Ovary (tissue), 9 donors: Measurements from ENCODE around the gene FAM83B. TPM values are rescaled to one million over a fixed set of nuclear protein-coding genes. Genes with fewer than 3 reads are reported as not detected.
"Not testable (repeated sequence)": the region's sequence is repeated elsewhere in the genome, so short reads cannot be mapped to it uniquely, and the experiment has no call there.

ENCODE experiments used
- DNase-seq, 5 donors: peaks; one replicate each; pipeline ENCODE4 v3.0.0-alpha.2; 2019 to 2020
- H3K27ac ChIP-seq, 2 donors: fragments of 200-600 bp; one replicate each; pipeline versions ENCODE4 v1.5.1 to v1.8.0; 2019 to 2022
- H3K27me3 ChIP-seq: fragments of 200-600 bp; one replicate; pipeline ENCODE4 v1.8.0; 2022
- H3K36me3 ChIP-seq: fragments of 200-600 bp; sonication (generic); one replicate; pipeline ENCODE4 v1.5.1; 2019
- H3K4me1 ChIP-seq: one replicate; pipeline ENCODE4 v1.8.1; 2013; ENCODE audit warnings: mild to moderate bottlenecking, moderate library complexity; ENCODE audit not compliant: insufficient read depth
- H3K4me3 ChIP-seq: fragments of 200-600 bp; sonication (generic); one replicate; pipeline ENCODE4 v1.5.1; 2017
- H3K9me3 ChIP-seq, 2 donors: fragments of 200-600 bp in 1 of 2; sonication (generic) in 1 of 2; one replicate each; pipeline versions ENCODE4 v1.5.1 to v1.8.1; 2013 to 2019; ENCODE audit warnings: mild to moderate bottlenecking in 1 of 2, moderate library complexity in 1 of 2
- CTCF ChIP-seq, 3 donors: fragments of 450-650 bp in 2 of 3; fragments of 200-600 bp in 1 of 3; IDR thresholded peaks; one replicate each; pipeline versions ENCODE4 v1.5.1 to v1.8.0; 2016 to 2022; ENCODE audit warnings: antibody characterized with exemption in 3 of 3, mild to moderate bottlenecking in 1 of 3
- EP300 ChIP-seq: sonication (generic); formaldehyde crosslinking; IDR thresholded peaks from one replicate; pipeline ENCODE4 v1.6.1; 2017; ENCODE audit warnings: antibody characterized with exemption
- POLR2A ChIP-seq: fragments of 450-650 bp; IDR thresholded peaks from one replicate; pipeline ENCODE4 v1.6.1; 2017; ENCODE audit warnings: antibody characterized with exemption, mild to moderate bottlenecking, moderate library complexity
- WGBS, 3 donors: extraction: QIAGEN DNeasy Blood & Tissue Kit in 1 of 3; methylation state at CpG; one replicate each; pipeline versions ENCODE4 v1.1.5 to v1.1.7; 2013 to 2017; 5-methylcytosine and 5-hydroxymethylcytosine counted together
- intact Hi-C, 4 donors: fragments of 100-400 bp; cut with DNase I; formaldehyde crosslinking; loops; one replicate each; pipeline versions ENCODE4 v1.11.0 to v1.15.1; 2022 to 2023
- polyA plus RNA-seq, 2 donors: library from polyadenylated mRNA; stranded (reverse); fragments of 200-250 nt in 1 of 2; fragments of 350-450 nt in 1 of 2; fragmentation: Illumina TruSeq in 1 of 2; extraction: RNeasy Lipid Tissue Mini Kit (QIAGEN cat#74804) in 1 of 2; gene quantifications; one replicate each; pipeline ENCODE4 v1.2.3, GENCODE V29; 2013 to 2014
- total RNA-seq, 7 donors: library from RNA; depleted of rRNA in 2 of 7; stranded (reverse); fragments of >200 nt in 2 of 7; fragmentation: NEBNext Ultra II Directional in 3 of 7; extraction: Animal tissue kit (Norgen Biotek cat#: 25700) in 3 of 7; gene quantifications; one replicate each; pipeline versions ENCODE4 v1.1.0 to v1.2.4, GENCODE V29; 2016 to 2023
- donor health status: DM: no; HTN: no; CAD: no; lungs with moderate emphysema.
- donor health status: DM: no; HTN: no; CAD: no.
- donor health status: Bipolar disorder and iron deficiency.
- donor health status: DM: yes; HTN: yes; CAD: no.
- donor health status: DM: no; HTN: no; CAD: no.
- donor health status: DM: yes; HTN: yes; CAD: no.

FAM83B gene
- total and polyA plus RNA-seq, 9 donors = 0.10 to 4.3 (median 0.46) TPM; not detected in 4

DNA sequence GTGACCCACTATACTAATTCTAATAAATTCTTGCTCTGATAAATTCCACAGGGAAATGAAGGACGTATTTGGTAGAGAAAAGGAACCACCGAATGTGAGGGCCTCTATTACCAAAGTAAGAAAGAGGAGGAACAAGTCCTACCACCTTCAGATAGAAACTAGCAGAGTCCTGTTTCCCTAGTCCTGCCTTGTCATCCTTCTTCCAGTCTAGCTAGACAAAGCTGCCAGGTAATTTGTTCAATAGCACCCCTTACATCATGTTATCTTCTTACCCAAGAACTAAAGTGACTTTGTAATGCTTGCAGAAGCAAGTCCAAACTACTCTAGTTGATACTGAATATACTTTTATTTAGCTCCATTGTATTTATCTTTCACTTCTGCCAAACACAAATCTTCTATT, 29.3 kb upstream of the FAM83B start:
- Histone ChIP-seq H3K4me1 (no peaks in the 10 kb centered on the region), H3K27me3 (no peaks in the 10 kb centered on the region), H3K4me3 (no peak overlapping the region), H3K27ac (no peak overlapping the region), H3K9me3 (no peaks in the 10 kb centered on the region), H3K36me3 (no peaks in the 10 kb centered on the region)
- no peak for DNase-seq
- intact Hi-C loops = no loop called here
- 77 to 88% (median 86%) methylated on average over 2 of the region's 2 CpGs for WGBS, 3 donors
- TF ChIP-seq EP300 (no peak), POLR2A (no peak), CTCF (IDR thresholded peaks at IDR 0.05) (no peak)

GRCh38 chr6:54817834-54818233, 28.7 kb upstream of the FAM83B start:
- no peak for TF ChIP-seq POLR2A
- no peak for TF ChIP-seq EP300
- TF ChIP-seq CTCF (IDR thresholded peaks at IDR 0.05) = no peak
- no peak overlapping the region for H3K27ac ChIP-seq
- H3K9me3 ChIP-seq = no peaks in the 10 kb centered on the region
- WGBS, 3 donors = 73 to 80% (median 78%) methylated on average over 2 of the region's 2 CpGs
- intact Hi-C loops = no loop called here
- no peaks in the 10 kb centered on the region for H3K36me3 ChIP-seq
- no peak overlapping the region for H3K4me3 ChIP-seq
- H3K27me3 ChIP-seq = no peaks in the 10 kb centered on the region
- no peaks in the 10 kb centered on the region for H3K4me1 ChIP-seq
- no peak for DNase-seq

DNA sequence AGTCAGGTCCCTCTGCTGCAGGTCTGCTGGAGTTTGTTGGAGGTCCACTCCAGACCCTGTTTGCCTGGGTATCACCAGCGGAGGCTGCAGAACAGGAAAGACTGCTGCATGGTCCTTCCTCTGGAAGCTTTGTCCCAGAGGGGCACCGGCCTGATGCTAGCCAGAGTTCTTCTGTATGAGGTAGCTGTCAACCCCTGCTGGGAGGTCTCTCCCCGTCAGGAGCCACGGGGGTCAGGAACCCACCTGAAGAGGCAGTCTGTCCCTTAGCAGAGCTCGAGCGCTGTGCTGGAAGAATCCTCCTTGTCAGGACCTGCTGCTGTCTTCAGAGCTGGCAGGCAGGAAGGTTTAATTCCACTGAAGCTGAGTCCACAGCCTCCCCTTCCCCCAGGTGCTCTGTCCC, 22.3 kb upstream of the FAM83B start:
- H3K4me1 ChIP-seq, H3K27me3 ChIP-seq, intact Hi-C loops, DNase-seq, H3K27ac ChIP-seq, H3K36me3 ChIP-seq, H3K4me3 ChIP-seq, H3K9me3 ChIP-seq: not testable (repeated sequence)
- WGBS, 3 donors = 88 to 96% (median 90%) methylated on average over 6 of the region's 6 CpGs

GRCh38 chr6:54827010-54827409, 19.6 kb upstream of the FAM83B start:
- Histone ChIP-seq H3K4me3 (no peak overlapping the region), H3K4me1 (no peaks in the 10 kb centered on the region), H3K27me3 (no peaks in the 10 kb centered on the region), H3K27ac (no peak overlapping the region), H3K9me3 (no peaks in the 10 kb centered on the region), H3K36me3 (no peaks in the 10 kb centered on the region)
- no peak for TF ChIP-seq EP300
- TF ChIP-seq CTCF (IDR thresholded peaks at IDR 0.05) = no peak
- no peak for TF ChIP-seq POLR2A
- DNase-seq = no peak
- intact Hi-C loops = no loop called here
- 41 to 53% (median 43%) methylated on average over 2 of the region's 2 CpGs for WGBS, 3 donors

DNA sequence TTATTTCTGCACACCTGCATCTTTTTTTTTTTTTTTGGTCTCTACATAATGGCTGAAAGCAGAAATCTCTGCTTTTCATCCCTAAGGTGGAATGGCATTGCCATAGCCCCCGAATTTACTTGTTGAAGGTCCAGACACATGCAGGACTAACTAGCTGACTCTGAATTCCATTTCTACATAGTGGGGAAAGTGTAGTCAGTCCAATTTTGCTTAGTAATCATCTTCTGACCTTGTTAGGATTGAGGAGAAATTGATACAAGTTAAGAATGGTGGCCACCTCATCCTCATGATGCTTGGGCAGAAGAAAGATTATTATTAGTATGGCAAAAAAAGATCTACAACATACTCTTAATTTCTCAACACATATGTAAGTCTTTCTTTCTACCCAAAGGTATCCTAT, 16.4 kb upstream of the FAM83B start:
- Histone ChIP-seq H3K4me3 (no peak overlapping the region), H3K9me3 (no peaks in the 10 kb centered on the region), H3K4me1 (no peaks in the 10 kb centered on the region), H3K36me3 (no peaks in the 10 kb centered on the region), H3K27me3 (no peaks in the 10 kb centered on the region), H3K27ac (no peak overlapping the region)
- no peak for DNase-seq
- 42 to 84% (median 84%) methylated on average over 1 of the region's 1 CpG for WGBS, 3 donors
- intact Hi-C loops = no loop called here
- no peak for TF ChIP-seq POLR2A
- TF ChIP-seq EP300 = no peak
- TF ChIP-seq CTCF (IDR thresholded peaks at IDR 0.05) = no peak
